ENCODE results near the gene PPP1R3F. TPM values are rescaled to one million over a fixed set of nuclear protein-coding genes. Genes with fewer than 3 reads are reported as not detected.
"Not testable (repeated sequence)": the region's sequence is repeated elsewhere in the genome, so short reads cannot be mapped to it uniquely, and the experiment has no call there.

PPP1R3F gene
- total and polyA plus RNA-seq, 8 donors, result 1.4 to 20.4 (median 4.8) TPM

- intact Hi-C loops (cut with DNase I; ENCODE audit: low total_unique reads), result no loop called here
Observed at GRCh38 chrX:49312176-49312575, 42.6 kb downstream of the PPP1R3F start.

GRCh38 chrX:49316085-49316484 lies 46.5 kb downstream of the PPP1R3F start:
- Histone ChIP-seq H3K4me3 (no peak overlapping the region), H3K36me3 (no peaks in the 10 kb centered on the region), H3K27me3 (no peaks in the 10 kb centered on the region), H3K9me3 (no peaks in the 10 kb centered on the region), H3K4me1 (no peaks in the 10 kb centered on the region), H3K27ac (no peak overlapping the region)
- no peak for TF ChIP-seq CTCF (IDR thresholded peaks at IDR 0.05)
- TF ChIP-seq POLR2A (IDR thresholded peaks at IDR 0.05), result no peak
- no peak for TF ChIP-seq EP300 (IDR thresholded peaks at IDR 0.05)
- TF ChIP-seq POLR2AphosphoS5 (IDR thresholded peaks at IDR 0.05), result no peak
- 31 to 44% (median 40%) methylated on average over 4 of the region's 4 CpGs for WGBS, 5 donors
- DNase-seq, result no peak
- intact Hi-C loops (cut with DNase I; ENCODE audit: low total_unique reads), result no loop called here

More at GRCh38 chrX:49312176-49312575, 42.6 kb downstream of the PPP1R3F start:
- H3K4me1 ChIP-seq, result peaks cover 0 to 13% (median 5%) of the 10 kb centered on the region in 4 donors
- TF ChIP-seq CTCF (IDR thresholded peaks at IDR 0.05) (no peak), EP300 (IDR thresholded peaks at IDR 0.05) (no peak), POLR2AphosphoS5 (IDR thresholded peaks at IDR 0.05) (no peak), POLR2A (IDR thresholded peaks at IDR 0.05) (no peak)
- H3K27ac ChIP-seq, result no peak overlapping the region
- no peaks in the 10 kb centered on the region for H3K9me3 ChIP-seq
- 72 to 83% (median 75%) methylated on average over 1 to 2 of the region's 2 CpGs for WGBS, 5 donors
- no peaks in the 10 kb centered on the region for H3K27me3 ChIP-seq
- no peaks in the 10 kb centered on the region for H3K36me3 ChIP-seq
- H3K4me3 ChIP-seq, result no peak overlapping the region
- DNase-seq, result no peak

- H3K9me3 ChIP-seq; H3K27ac ChIP-seq; H3K4me1 ChIP-seq; H3K4me3 ChIP-seq; H3K36me3 ChIP-seq; intact Hi-C loops (cut with DNase I; ENCODE audit: low total_unique reads); DNase-seq; H3K27me3 ChIP-seq: not testable (repeated sequence)
- WGBS, 5 donors, result 100% methylated on average over 1 of the region's 16 CpGs; no CpG with 5 or more reads in 3 of the 5 donors
Observed at GRCh38 chrX:49321737-49322136, 52.1 kb downstream of the PPP1R3F start, which contains the start of gene GAGE12J. Gene GAGE12J (plus strand): TSS chrX:49322037. CDS start chrX:49323194, 1,157 bp downstream.

- H3K4me1 ChIP-seq; DNase-seq; H3K27ac ChIP-seq; intact Hi-C loops (cut with DNase I; ENCODE audit: low total_unique reads); H3K4me3 ChIP-seq; H3K36me3 ChIP-seq; H3K9me3 ChIP-seq; H3K27me3 ChIP-seq: not testable (repeated sequence)
- 100% methylated on average over 1 of the region's 27 CpGs; no CpG with 5 or more reads in 4 of the 5 donors for WGBS, 5 donors
Observed at GRCh38 chrX:49322266-49322665, 52.7 kb downstream of the PPP1R3F start.

GRCh38 chrX:49323735-49324134 lies 54.1 kb downstream of the PPP1R3F start:
- H3K36me3 ChIP-seq; DNase-seq; H3K27me3 ChIP-seq; H3K27ac ChIP-seq; H3K9me3 ChIP-seq; H3K4me1 ChIP-seq; H3K4me3 ChIP-seq; intact Hi-C loops (cut with DNase I; ENCODE audit: low total_unique reads): not testable (repeated sequence)
- WGBS, 5 donors, result 50 to 85% (median 80%) methylated on average over 1 to 4 of the region's 7 CpGs; no CpG with 5 or more reads in 1 of the 5 donors

- H3K9me3 ChIP-seq; H3K27me3 ChIP-seq; H3K36me3 ChIP-seq; intact Hi-C loops (cut with DNase I; ENCODE audit: low total_unique reads); DNase-seq; H3K4me1 ChIP-seq; H3K27ac ChIP-seq; H3K4me3 ChIP-seq: not testable (repeated sequence)
- 77 to 98% (median 93%) methylated on average over 2 to 4 of the region's 11 CpGs for WGBS, 5 donors
Observed at GRCh38 chrX:49330421-49330820, 60.8 kb downstream of the PPP1R3F start.

- H3K4me3 ChIP-seq; H3K27ac ChIP-seq; intact Hi-C loops (cut with DNase I; ENCODE audit: low total_unique reads); DNase-seq; H3K4me1 ChIP-seq; H3K9me3 ChIP-seq; H3K27me3 ChIP-seq; H3K36me3 ChIP-seq: not testable (repeated sequence)
- no CpG with 5 or more reads among the region's 16 CpGs for WGBS, 5 donors
Observed at GRCh38 chrX:49331282-49331681, 61.7 kb downstream of the PPP1R3F start, which contains the start of gene GAGE13. Gene GAGE13 (plus strand): TSS chrX:49331582. CDS start chrX:49332738, 1,156 bp downstream.

- H3K4me1 ChIP-seq; DNase-seq; H3K27me3 ChIP-seq; intact Hi-C loops (cut with DNase I; ENCODE audit: low total_unique reads); H3K9me3 ChIP-seq; H3K27ac ChIP-seq; H3K4me3 ChIP-seq; H3K36me3 ChIP-seq: not testable (repeated sequence)
- 92 to 96% methylated on average over 18 to 20 of the region's 26 CpGs; no CpG with 5 or more reads in 3 of the 5 donors for WGBS, 5 donors
Observed at GRCh38 chrX:49331841-49332240, 62.2 kb downstream of the PPP1R3F start.

All from stomach (tissue), 9 donors.